NCI-H1092 (cell line): ENCODE results near the gene DENND4A.
"Not testable (repeated sequence)": the region's sequence is repeated elsewhere in the genome, so short reads cannot be mapped to it uniquely, and the experiment has no call there.

Source experiments
- DNase-seq: peaks from one replicate; lab custom pipeline; 2025; lab: John Stamatoyannopoulos, UW

The DENND4A gene

GRCh38 chr15:65818927-65819562 lies 27.0 kb upstream of the DENND4A start:
- no peak for DNase-seq

DNA sequence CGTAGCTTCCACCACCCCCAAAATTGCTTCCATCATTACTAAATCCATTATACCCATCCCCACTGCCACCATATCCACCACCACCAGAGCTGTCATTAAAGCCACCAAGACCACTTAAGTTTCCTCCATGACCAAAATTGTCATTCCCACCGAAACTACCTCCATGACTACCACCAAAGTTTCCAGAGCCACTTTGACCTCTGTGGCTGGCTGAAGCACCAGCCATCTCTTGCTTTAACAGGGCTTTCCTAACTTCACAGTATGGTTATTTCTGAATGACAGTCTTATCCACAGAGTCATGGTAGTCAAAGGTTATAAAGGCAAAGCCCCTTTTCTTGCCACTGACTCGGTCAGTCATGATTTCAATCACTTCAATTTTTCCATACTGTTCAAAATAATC lies 24.3 kb upstream of the DENND4A start:
- no peak for DNase-seq

DNA sequence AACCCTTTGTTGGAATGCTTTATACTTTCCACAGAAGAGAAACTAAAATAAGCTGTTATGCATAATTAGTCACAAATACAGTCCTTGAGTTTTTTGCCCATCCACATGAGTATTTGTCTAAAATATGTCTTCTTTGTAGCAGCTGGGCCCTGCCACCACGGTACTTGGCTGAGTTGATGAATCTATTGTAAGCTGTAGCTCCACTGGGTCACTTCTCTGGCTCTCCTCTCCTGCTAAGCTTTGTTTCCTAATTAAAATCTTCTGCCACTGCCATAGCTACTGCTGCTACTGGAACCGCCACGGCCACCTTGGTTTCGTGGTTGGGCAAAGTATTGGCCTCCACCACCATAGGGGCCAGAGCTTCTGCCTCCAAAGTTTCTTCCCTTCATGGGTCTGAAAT lies 23.9 kb upstream of the DENND4A start:
- DNase-seq = not testable (repeated sequence)

GRCh38 chr15:65814271-65814670 lies 22.2 kb upstream of the DENND4A start:
- DNase-seq = not testable (repeated sequence)

- no peak for DNase-seq
Observed at GRCh38 chr15:65812916-65813315, 20.8 kb upstream of the DENND4A start.

GRCh38 chr15:65812467-65812866 lies 20.4 kb upstream of the DENND4A start:
- DNase-seq = no peak

DNA sequence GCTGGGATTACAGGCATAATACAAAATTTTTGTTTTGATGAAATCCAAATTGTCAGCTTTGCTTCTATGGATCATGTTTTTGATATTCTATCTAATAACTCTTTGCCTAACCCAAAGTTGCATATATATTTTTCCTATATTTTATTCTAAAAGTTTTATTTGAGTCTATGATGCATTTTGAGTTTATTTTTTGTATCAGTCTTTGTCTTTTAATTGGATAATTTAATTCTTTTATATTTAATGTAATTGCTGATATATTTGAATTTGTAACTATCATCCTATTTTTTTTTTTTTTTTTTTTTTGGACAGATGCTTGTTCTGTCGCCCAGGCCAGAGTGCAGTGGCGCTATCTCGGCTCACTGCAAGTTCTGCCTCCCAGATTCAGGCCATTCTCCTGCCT lies 19.7 kb upstream of the DENND4A start:
- DNase-seq = no peak

DNA sequence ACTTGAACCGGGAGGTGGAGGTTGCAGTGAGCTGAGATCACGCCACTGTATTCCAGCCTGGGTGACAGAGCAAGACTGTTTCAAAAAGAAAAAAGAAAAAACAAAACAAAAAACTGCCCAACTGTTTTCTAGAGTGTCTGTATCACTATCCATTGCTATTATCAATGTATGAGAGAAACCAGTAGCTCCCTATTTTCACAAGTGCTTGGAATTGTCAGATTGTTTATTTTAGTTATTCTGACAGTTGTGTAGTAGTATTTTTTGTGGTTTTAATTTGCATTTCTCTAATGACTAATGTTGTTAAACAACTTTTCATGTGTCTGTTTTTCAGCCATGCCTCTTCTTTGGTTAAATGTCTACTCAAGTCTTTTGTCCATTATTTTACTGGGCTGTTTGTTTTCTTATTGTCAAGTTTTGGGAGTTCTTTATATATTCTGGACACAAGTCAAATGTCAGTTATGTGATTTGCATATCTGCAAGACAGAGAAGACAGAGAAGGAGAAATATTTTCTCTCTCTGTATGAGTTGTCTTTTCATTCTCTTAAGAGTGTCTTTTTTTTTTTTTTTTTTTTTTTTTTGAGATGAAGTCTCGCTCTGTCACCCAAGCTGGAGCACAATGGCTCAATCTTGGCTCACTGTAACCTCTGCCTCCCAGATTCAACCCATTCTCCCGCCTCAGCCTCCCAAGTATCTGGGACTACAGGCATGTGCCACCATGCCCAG lies 19.1 kb upstream of the DENND4A start:
- not testable (repeated sequence) for DNase-seq

DNA sequence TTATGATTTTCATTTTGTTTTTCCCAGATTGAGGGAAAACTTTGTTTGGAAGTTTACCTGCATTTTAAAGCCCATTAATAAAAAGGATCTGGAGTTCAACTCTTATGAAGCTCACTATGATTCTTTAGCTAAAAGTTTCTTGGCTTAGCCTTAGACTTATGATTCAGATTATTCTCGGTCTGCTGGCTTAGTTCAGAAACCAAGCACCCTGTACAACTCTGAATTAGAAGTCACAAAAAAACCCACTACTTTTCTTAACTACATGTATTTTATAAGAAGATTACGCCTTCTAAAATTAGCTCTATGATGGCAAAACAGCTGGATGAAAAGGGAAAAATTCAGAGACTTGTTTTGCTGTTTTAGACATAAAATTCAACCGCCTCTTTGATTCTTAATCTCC lies 14.3 kb upstream of the DENND4A start:
- DNase-seq = no peak

DNA sequence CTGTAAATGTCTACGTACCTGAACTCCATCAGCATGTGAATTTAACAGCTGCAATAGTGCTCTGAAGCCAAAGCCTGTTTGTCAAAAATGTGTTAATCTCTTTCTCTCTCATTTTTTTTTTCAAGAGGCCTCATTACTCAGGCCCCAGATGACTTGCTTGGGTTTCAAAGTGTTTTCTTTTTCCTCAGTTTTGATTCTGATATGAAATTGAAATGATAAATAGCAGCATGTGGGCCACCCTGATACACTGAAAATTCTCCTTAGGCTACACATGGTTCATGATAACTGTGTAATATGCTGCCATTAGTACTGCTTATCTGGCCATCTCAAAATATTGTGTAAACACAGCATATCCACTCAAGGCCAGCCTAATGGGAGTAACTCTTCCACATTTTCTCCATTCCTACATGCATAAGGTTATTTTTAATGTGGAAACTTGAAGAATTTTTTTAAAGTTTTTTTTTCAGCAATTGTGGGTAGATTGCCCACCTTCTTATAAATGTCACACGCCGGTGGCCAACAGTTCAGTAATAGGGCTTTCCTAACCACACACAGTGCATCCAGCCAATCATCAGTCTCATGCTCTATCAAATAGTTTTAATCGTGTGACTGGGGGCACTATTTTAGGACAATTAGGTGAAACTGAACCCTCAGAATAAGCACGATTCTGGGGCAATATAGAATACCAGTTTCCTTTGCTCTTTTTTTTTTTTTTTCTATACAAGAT lies 13.1 kb upstream of the DENND4A start:
- DNase-seq = no peak

GRCh38 chr15:65804252-65804931 lies 12.3 kb upstream of the DENND4A start:
- DNase-seq = no peak

GRCh38 chr15:65801229-65801805 lies 9.2 kb upstream of the DENND4A start:
- no peak for DNase-seq

DNA sequence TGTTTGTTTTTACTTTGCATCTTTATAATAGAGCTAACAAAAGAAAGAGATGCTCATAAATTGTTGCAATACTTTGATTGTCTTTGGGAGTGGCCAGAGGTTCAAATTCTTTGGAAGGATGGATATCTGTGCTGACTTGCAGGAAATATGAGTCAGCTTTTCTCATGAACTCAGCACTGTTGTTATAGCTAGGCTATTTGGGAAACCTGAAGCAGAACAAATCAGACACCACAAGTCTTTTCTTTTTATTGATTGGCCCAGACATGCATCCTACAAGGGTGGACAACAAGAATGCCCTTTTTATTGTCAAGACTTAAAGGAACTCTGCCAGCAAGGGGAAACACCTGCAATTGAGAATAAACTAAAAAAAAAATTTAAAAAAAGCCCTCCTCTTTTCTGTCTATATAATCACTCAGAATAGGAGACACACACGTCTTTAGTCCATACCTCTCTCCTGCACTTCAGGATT lies 4.6 kb upstream of the DENND4A start:
- DNase-seq = no peak

GRCh38 chr15:65795663-65796216 lies 3.6 kb upstream of the DENND4A start:
- DNase-seq = no peak

DNA sequence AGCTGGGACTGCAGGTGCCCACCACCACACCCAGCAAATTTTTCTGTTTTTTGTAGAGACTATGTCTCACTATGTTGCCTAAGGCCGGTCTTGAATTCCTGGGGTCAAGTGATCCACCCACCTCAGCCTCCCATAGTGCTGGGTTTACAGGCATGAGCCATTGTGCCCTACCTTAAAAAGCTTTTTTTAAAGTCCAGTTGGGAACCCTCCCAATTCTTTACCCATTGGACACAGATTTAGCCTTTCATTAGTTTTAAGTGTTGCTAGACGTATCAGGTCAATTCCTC lies 1.7 kb upstream of the DENND4A start:
- DNase-seq = no peak

DNA sequence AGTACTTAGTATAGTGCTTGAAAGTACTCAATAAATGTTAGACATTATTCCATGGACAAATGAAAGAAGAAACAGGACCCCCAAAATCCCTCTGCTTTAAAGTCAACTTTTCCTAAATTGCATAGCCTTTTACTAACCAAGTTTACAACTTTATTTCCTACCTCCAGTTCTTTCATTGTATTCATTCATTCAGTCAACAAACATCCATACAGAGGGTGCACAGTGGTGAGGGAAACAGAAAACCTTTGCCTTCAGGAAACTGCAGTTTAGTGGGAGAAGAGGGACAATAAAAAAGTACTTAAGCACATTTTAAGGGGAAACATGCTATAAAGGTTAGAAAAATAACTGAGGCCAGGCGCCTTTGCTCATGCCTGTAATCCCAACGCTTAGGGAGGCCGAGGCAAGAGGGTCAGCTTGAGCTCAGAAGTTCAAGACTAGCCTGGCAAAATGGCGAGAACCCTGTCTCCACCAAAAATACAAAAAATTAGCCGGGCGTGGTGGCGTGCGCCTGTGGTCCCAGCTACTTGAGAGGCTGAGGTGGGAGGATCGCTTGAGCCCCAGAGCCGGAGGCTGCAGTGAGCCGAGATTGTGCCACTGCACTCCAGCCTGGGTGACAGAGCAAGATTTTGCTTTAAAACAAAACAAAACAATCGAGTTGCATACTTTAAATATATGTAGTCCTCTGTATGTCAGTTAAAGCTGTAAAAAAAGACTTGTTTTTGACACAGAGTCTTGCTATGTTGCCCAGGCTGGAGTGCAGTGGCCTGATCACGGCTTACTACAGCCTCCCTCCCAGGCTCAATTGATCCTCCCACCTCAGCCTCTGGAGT lies 1.1 kb upstream of the DENND4A start:
- no peak for DNase-seq

GRCh38 chr15:65791335-65792137 lies 557 bp downstream of the DENND4A start:
- DNase-seq = peak; percentile 30

DNA sequence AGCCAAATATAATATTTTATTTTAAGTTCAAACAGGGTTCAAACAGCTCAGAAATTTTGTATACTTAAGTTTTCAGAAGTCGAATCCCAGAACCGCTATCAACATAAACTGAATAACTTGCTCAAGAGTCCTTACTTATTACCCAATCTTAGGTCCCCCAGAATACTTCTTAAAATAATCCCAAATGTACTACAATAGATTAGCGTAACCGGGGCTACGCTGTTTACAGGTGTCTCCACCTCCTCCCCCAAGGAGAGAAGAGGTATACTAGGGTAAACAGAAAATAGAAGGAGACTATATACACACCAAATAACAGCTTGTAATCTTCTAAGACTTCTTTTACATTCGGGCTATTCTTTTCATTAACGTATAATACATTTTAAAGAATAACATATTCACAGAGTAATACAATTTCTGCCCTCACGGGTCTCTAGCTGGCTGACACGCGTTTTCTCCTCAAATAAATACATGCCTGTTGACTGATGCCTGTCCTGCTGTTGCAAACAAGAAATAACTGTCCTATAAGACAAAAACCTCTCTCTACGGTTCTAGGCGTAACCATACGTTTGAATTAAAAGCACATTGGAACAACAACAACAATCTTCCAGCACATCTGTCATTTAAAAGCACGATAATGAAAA lies 1.3 kb downstream of the DENND4A start:
- no peak for DNase-seq

DNA sequence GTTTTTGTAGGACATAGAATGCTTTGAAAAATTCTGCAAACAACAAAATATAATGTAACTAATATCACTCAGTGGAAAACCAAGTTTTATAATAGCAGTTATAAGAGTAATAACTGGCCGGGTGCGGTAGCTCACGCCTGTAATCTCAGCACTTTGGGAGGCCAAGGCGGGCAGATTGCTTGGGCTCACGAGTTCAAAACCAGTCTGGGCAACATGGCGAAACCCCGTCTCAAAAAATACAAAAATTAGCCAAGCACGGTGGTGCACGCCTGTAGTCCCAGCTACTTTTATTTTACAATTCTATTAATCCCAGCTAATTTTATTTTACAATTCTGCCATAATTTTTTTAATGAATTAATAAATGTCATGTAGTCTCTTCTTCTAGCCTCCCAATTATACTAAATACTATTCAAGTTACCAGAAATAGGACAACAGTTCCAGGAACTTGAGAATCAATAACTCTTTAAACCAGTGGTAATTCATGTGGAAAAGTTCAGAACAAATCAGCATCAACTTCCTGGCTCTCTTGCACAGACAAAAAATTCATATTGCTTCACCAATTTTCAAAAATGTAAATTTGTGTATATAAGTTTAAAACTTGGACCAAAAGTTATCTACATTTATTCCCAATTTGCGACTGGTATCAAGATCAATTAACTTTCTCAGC lies 2.2 kb downstream of the DENND4A start:
- no peak for DNase-seq
